Measurements from ENCODE around the gene NRM. TPM values are rescaled to one million over a fixed set of nuclear protein-coding genes. Genes with fewer than 3 reads are reported as not detected.

Gene NRM
- total and polyA plus RNA-seq, 2 of the 13 experiments (the other 11 are each of a cell fraction or from before 2014, with no cell fraction given) = 12.5 to 16.0 TPM

- 0 out of 2 replicates have a peak, but pooled peaks have one; percentile 9 for TF ChIP-seq ZNF343 (CRISPR knock-in tag; IDR thresholded peaks at IDR 0.05)
- peak; percentile 61; the same call in 1 of the 2 replicates for TF ChIP-seq HNRNPL (IDR thresholded peaks at IDR 0.05; ENCODE audit: low read depth, low read length)
- no peak for TF ChIP-seq SOX6 (IDR thresholded peaks at IDR 0.05)
- no peak for TF ChIP-seq SOX6 (CRISPR knock-in tag; IDR thresholded peaks at IDR 0.05)
- no peak for TF ChIP-seq RARA (CRISPR knock-in tag; IDR thresholded peaks at IDR 0.05)
- 0 out of 2 replicates have a peak, but pooled peaks have one; percentile 25 for TF ChIP-seq ZBTB43 (CRISPR knock-in tag; conservative IDR thresholded peaks at IDR 0.05)
- TF ChIP-seq ZNF607 (CRISPR knock-in tag; IDR thresholded peaks at IDR 0.05; ENCODE audit: borderline replicate concordance) = peak; percentile 53; the same call in 1 of the 2 replicates
- TF ChIP-seq CREB3 (CRISPR knock-in tag; IDR thresholded peaks at IDR 0.05) = 0 out of 2 replicates have a peak, but pooled peaks have one; percentile 13
- peak; percentile 60; the same call in 1 of the 2 replicates for TF ChIP-seq ZNF281 (CRISPR knock-in tag; IDR thresholded peaks at IDR 0.05; ENCODE audit: borderline replicate concordance)
- peak; percentile 57; the same call in 1 of the 2 replicates for TF ChIP-seq MBD4 (IDR thresholded peaks at IDR 0.05; ENCODE audit: borderline replicate concordance, low read length)
- TF ChIP-seq ATF1 (CRISPR knock-in tag; IDR thresholded peaks at IDR 0.05) = no peak
- TF ChIP-seq NRL (CRISPR knock-in tag; IDR thresholded peaks at IDR 0.05; ENCODE audit: borderline replicate concordance) = 0 out of 2 replicates have a peak, but pooled peaks have one; percentile 31
- 0 out of 2 replicates have a peak, but pooled peaks have one; percentile 37 for TF ChIP-seq TP53 (CRISPR knock-in tag; conservative IDR thresholded peaks at IDR 0.05)
- no peak for TF ChIP-seq CAMTA2 (CRISPR knock-in tag; IDR thresholded peaks at IDR 0.05; ENCODE audit: borderline replicate concordance)
- TF ChIP-seq POLR2G (IDR thresholded peaks at IDR 0.05; ENCODE audit: low read depth, low read length) = peak; percentile 14; the same call in 1 of the 2 replicates
- TF ChIP-seq TARDBP (CRISPR knock-in tag; IDR thresholded peaks at IDR 0.05) = no peak
- no peak for TF ChIP-seq ZKSCAN5 (CRISPR knock-in tag; IDR thresholded peaks at IDR 0.05)
- TF ChIP-seq KLF15 (CRISPR knock-in tag; IDR thresholded peaks at IDR 0.05; ENCODE audit: borderline replicate concordance) = 0 out of 2 replicates have a peak, but pooled peaks have one; percentile 33
- TF ChIP-seq MXD1 (CRISPR knock-in tag; IDR thresholded peaks at IDR 0.05) = no peak
- TF ChIP-seq BHLHE40 (IDR thresholded peaks at IDR 0.05; ENCODE audit: low read length) = no peak
- TF ChIP-seq STAT6 (CRISPR knock-in tag; IDR thresholded peaks at IDR 0.05; ENCODE audit: borderline replicate concordance) = peak; percentile 37; the same call in 1 of the 2 replicates
Measured at GRCh38 chr6:30720738-30721197, 30.0 kb upstream of the NRM start (continued).

All from HepG2 (cell line).